ENCODE measurements around the gene CREB5. TPM values are rescaled to one million over a fixed set of nuclear protein-coding genes. Genes with fewer than 3 reads are reported as not detected.

The CREB5 gene
- total RNA-seq, 4 donors from 2014 or later: 7.8 to 29.9 (median 12.9) TPM

DNA sequence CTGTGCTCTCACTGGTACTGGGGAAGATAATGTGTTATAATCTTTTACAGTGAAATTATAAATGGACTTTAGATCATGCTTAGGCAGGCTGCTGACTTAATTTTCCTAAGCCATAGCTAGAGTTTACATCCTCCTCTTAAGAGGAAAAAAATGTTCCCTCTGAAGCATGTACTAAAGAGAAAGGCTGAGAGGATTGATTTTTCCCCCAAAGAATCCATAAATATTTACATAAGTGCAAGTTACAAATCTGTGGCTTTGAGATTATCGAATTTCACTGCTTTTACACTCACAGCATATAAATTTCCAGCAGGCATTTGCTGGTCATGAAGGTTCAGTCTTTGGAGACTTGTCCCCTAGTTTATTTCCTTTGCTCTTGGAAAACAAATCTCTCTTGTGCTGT lies 43.7 kb downstream of the CREB5 start:
- WGBS, 2 donors (ENCODE audit: low coverage in 1 of 2): 5 to 17% methylated on average over 1 of the region's 1 CpG
- H3K4me1 ChIP-seq: no peaks in the 10 kb centered on the region
- no peaks in the 10 kb centered on the region for H3K36me3 ChIP-seq
- no peak overlapping the region for H3K4me3 ChIP-seq
- no peak for ATAC-seq
- TF ChIP-seq EP300 (IDR thresholded peaks at IDR 0.05) (no peak), POLR2A (IDR thresholded peaks at IDR 0.05) (no peak), POLR2AphosphoS5 (IDR thresholded peaks at IDR 0.05) (no peak)
- TF ChIP-seq, protein P1, sequence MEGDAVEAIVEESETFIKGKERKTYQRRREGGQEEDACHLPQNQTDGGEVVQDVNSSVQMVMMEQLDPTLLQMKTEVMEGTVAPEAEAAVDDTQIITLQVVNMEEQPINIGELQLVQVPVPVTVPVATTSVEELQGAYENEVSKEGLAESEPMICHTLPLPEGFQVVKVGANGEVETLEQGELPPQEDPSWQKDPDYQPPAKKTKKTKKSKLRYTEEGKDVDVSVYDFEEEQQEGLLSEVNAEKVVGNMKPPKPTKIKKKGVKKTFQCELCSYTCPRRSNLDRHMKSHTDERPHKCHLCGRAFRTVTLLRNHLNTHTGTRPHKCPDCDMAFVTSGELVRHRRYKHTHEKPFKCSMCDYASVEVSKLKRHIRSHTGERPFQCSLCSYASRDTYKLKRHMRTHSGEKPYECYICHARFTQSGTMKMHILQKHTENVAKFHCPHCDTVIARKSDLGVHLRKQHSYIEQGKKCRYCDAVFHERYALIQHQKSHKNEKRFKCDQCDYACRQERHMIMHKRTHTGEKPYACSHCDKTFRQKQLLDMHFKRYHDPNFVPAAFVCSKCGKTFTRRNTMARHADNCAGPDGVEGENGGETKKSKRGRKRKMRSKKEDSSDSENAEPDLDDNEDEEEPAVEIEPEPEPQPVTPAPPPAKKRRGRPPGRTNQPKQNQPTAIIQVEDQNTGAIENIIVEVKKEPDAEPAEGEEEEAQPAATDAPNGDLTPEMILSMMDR (IDR thresholded peaks at IDR 0.05): no peak
- no peak overlapping the region for H3K27ac ChIP-seq
- H3K9me3 ChIP-seq: no peaks in the 10 kb centered on the region
- no peaks in the 10 kb centered on the region for H3K27me3 ChIP-seq

DNA sequence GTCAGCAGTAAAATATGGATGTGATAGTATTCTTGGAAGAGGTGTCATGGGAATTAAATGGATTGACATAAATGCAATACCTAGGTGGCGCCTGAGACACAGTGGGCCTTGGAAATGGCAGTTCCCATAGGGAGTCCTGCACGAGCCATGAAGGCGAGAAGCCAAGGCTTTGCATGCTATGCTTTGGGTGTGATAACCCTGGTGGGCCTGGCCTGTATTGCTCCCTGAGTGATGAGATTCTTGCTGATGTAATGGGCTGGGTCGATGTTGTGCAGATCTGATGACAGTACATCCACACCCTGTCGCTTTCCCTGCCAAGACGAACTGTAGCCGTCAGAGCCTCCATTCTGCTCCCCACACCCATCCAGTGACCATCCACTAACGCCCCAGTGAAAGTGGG lies 46.4 kb downstream of the CREB5 start:
- TF ChIP-seq, protein P1 (IDR thresholded peaks at IDR 0.05): no peak
- TF ChIP-seq EP300 (IDR thresholded peaks at IDR 0.05): no peak
- TF ChIP-seq POLR2A (IDR thresholded peaks at IDR 0.05): no peak
- no peak for TF ChIP-seq POLR2AphosphoS5 (IDR thresholded peaks at IDR 0.05)
- 57% methylated on average over 8 of the region's 8 CpGs; no CpG with 5 or more reads in 1 of the 2 donors for WGBS, 2 donors (ENCODE audit: low coverage in 1 of 2)
- H3K27ac ChIP-seq: no peak overlapping the region
- no peaks in the 10 kb centered on the region for H3K4me1 ChIP-seq
- H3K36me3 ChIP-seq: no peaks in the 10 kb centered on the region
- peak; percentile 74 for ATAC-seq
- H3K27me3 ChIP-seq: no peaks in the 10 kb centered on the region
- H3K9me3 ChIP-seq: no peaks in the 10 kb centered on the region
- H3K4me3 ChIP-seq: no peak overlapping the region

DNA sequence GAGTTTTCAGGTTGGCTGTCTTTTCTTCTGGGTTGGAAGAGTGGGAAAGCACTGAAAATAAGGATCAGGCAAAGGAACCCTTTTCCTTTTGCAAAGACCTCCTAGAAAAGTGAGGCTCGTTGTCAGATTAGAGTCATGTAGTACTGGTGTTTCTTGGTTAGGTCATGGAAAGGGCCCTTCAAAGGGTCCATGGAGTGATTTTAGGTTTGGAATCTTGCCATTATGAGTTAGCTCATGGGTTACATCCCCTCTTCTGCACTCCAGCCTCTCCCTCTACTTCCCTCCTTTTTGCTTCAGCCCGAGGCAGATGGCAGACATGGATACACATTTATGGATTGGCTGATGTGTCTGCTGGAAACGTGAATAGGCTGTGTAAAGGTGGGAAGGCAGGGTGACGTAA lies 47.0 kb downstream of the CREB5 start:
- H3K9me3 ChIP-seq: no peaks in the 10 kb centered on the region
- H3K36me3 ChIP-seq: no peaks in the 10 kb centered on the region
- TF ChIP-seq EP300 (IDR thresholded peaks at IDR 0.05) (no peak), POLR2AphosphoS5 (IDR thresholded peaks at IDR 0.05) (no peak), POLR2A (IDR thresholded peaks at IDR 0.05) (no peak)
- TF ChIP-seq, protein P1 (IDR thresholded peaks at IDR 0.05): no peak
- no peak overlapping the region for H3K4me3 ChIP-seq
- no peak overlapping the region for H3K27ac ChIP-seq
- peak; percentile 34 for ATAC-seq
- WGBS, 2 donors (ENCODE audit: low coverage in 1 of 2): 76 to 77% methylated on average over 4 of the region's 4 CpGs
- H3K4me1 ChIP-seq: no peaks in the 10 kb centered on the region
- H3K27me3 ChIP-seq: no peaks in the 10 kb centered on the region

DNA sequence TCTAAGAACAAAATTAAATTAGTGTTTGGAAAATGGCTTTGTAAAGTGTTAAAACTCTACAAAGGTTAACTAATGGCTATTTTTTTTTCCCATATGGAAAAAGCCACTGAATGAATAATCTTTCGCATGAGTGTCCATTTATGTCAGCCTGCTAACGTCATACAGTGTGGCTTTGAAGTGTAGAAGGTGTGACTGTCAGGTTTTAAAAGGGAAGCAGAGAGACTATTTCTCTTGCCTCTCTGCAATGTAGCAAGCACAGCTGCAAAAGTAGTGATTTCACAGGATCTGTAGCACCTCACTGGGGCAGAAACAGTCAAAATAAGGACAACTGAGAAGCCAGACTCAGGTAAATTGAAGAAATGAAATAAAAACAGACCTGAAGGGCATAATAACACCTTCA lies 53.4 kb downstream of the CREB5 start:
- no peak overlapping the region for H3K27ac ChIP-seq
- H3K4me1 ChIP-seq: no peaks in the 10 kb centered on the region
- H3K9me3 ChIP-seq: no peaks in the 10 kb centered on the region
- H3K4me3 ChIP-seq: no peak overlapping the region
- no peaks in the 10 kb centered on the region for H3K36me3 ChIP-seq
- no peak for ATAC-seq
- TF ChIP-seq POLR2AphosphoS5 (IDR thresholded peaks at IDR 0.05): no peak
- no peak for TF ChIP-seq POLR2A (IDR thresholded peaks at IDR 0.05)
- no peak for TF ChIP-seq EP300 (IDR thresholded peaks at IDR 0.05)
- TF ChIP-seq, protein P1 (IDR thresholded peaks at IDR 0.05): no peak
- 82 to 85% methylated on average over 2 of the region's 2 CpGs for WGBS, 2 donors (ENCODE audit: low coverage in 1 of 2)
- H3K27me3 ChIP-seq: no peaks in the 10 kb centered on the region

DNA sequence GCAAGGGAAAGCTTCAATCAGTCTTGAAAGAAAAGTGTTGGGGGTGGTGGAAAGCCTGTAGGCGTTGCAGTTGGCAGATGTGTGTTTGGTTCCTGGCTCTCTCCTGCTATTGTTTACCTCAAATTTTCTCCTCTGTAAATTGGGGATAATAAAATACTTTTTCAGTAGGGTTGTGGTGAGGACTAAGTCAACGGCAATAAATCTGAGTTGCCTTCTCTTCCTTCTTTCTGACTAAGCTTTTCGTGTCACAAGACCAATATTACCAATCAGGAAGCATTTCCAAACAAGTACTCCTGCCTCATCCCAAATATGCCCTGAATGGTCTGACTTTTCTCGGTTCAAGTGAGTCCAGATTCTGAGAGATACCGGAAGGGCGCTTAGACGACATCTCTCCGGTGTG lies 54.0 kb downstream of the CREB5 start:
- no peaks in the 10 kb centered on the region for H3K36me3 ChIP-seq
- no peak for TF ChIP-seq POLR2AphosphoS5 (IDR thresholded peaks at IDR 0.05)
- TF ChIP-seq, protein P1 (IDR thresholded peaks at IDR 0.05): no peak
- TF ChIP-seq EP300 (IDR thresholded peaks at IDR 0.05): no peak
- no peak for TF ChIP-seq POLR2A (IDR thresholded peaks at IDR 0.05)
- H3K9me3 ChIP-seq: no peaks in the 10 kb centered on the region
- H3K4me1 ChIP-seq: no peaks in the 10 kb centered on the region
- H3K27me3 ChIP-seq: no peaks in the 10 kb centered on the region
- H3K4me3 ChIP-seq: no peak overlapping the region
- ATAC-seq: no peak
- WGBS, 2 donors (ENCODE audit: low coverage in 1 of 2): 83 to 90% methylated on average over 3 to 8 of the region's 8 CpGs
- no peak overlapping the region for H3K27ac ChIP-seq
